ENCODE results near the gene MBD3L2B. TPM values are rescaled to one million over a fixed set of nuclear protein-coding genes. Genes with fewer than 3 reads are reported as not detected.

MBD3L2B gene
- total and polyA plus RNA-seq, 9 of the 15 experiments (the other 6 are each of a cell fraction or from before 2014, with no cell fraction given), result not detected

DNA sequence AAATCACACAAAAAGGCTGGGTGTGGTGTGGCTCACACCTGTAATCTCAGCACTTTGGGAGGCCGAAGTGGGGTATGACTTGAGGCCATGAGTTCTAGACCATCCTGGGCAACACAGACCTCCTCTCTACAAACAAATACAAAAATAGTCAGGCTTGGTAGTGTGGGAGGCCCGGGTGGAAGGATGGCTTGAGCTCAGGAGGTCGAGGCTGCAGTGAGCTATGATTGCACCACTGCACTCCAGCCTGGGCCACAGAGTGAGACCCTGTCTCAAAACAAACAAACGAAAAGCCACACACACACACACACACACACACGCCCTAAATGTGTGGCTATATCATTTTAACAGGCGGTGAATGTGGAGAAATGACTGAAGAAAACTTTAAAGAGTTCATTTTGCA is 47.4 kb upstream of the MBD3L2B start (continued):
- TF ChIP-seq ZBTB40 (IDR thresholded peaks at IDR 0.05), result no peak
- TF ChIP-seq ZBTB40 (CRISPR knock-in tag; IDR thresholded peaks at IDR 0.05), result no peak
- TF ChIP-seq SNRNP70 (optimal IDR thresholded peaks at IDR 0.05; ENCODE audit: low read depth, low read length), result no peak
- TF ChIP-seq PHB2 (IDR thresholded peaks at IDR 0.05; ENCODE audit: low read depth), result no peak
- TF ChIP-seq TFAM (CRISPR knock-in tag; conservative IDR thresholded peaks at IDR 0.05), result no peak
- TF ChIP-seq E2F3 (CRISPR knock-in tag; IDR thresholded peaks at IDR 0.05), result no peak
- TF ChIP-seq ZNF133 (CRISPR knock-in tag; IDR thresholded peaks at IDR 0.05), result no peak
- TF ChIP-seq MEIS2 (IDR thresholded peaks at IDR 0.05; ENCODE audit: partially characterized antibody), result no peak
- TF ChIP-seq ZNF644 (tag; IDR thresholded peaks at IDR 0.05; ENCODE audit: low read depth), result no peak
